Measurements from ENCODE around the gene AP1S1. TPM values are rescaled to one million over a fixed set of nuclear protein-coding genes. Genes with fewer than 3 reads are reported as not detected.

Gene AP1S1
- polyA plus RNA-seq, 2 of the 4 experiments (the other 2 are of a cell fraction) = 107 to 181 TPM

DNA sequence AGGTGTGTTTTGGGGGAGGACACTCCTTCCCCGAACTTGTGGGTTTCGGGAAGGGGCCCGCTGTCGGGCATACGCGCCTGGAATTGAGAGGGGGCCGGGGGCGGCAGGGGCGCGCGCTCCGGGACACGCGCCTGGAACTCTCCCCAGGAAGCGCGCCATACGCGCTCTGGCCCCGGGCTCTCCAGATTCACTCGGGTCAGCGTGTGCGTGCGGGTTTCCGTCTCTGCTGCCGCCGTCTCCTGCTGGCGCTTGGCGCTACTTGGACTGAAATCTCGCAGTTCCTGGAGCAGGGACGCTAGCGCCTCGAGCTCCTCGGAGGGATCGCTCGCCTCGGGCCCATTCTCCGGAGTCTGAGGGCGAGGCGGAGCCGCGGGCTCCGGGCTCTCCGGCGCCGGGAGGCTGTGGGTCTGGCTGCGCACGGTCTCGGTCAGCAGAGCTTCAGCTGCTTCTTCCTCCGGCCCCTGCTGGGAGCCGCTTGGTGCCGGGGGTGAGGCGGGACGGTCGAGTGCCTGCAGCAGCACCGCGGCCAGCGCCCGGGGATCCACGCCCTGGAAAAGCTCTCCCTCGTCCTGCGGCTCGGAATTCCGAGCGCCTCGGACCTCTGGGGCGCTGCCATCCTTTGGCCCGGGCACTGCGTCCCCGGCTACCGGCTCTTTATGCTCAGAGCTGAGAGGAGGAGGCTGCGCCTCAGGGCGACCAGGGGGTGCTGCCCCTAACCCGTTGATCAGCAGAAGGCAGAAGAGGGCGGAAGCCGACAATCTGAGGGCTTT lies 10.0 kb downstream of the AP1S1 start:
- DNase-seq (ENCODE audit: low read depth in 1 of 2, low spot score in 1 of 2) (peak in 1 of 2 experiments; percentile 63), ATAC-seq (peak; percentile 37 to 59), FAIRE-seq (no peak)
- ChIA-PET CTCF (interaction anchor here (1.1 to 16.1 kb wide), 3 partner anchors 9 to 48 kb away, joined by 3 to 235 read pairs (median 3); no protein-coding TSS in a partner anchor), POLR2A (interaction anchor here (0.6 to 2.4 kb wide), 2 partner anchors 9 to 20 kb away, joined by 8 to 16 read pairs; no protein-coding TSS in a partner anchor)
- H3K27ac ChIP-seq = peak overlapping the region; percentile 43 to 83
- H3K4me2 ChIP-seq = peak overlapping the region; percentile 98
- peak overlapping the region; percentile 54 for H3K4me3 ChIP-seq
- TF ChIP-seq EHMT2 (IDR thresholded peaks at IDR 0.05; ENCODE audit: low read depth) = peak; percentile 87; the same call in 1 of the 2 replicates
- TF ChIP-seq, protein P1, sequence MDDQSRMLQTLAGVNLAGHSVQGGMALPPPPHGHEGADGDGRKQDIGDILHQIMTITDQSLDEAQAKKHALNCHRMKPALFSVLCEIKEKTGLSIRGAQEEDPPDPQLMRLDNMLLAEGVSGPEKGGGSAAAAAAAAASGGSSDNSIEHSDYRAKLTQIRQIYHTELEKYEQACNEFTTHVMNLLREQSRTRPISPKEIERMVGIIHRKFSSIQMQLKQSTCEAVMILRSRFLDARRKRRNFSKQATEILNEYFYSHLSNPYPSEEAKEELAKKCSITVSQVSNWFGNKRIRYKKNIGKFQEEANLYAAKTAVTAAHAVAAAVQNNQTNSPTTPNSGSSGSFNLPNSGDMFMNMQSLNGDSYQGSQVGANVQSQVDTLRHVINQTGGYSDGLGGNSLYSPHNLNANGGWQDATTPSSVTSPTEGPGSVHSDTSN (IDR thresholded peaks at IDR 0.05) = no peak
- no peak for TF ChIP-seq RCOR1 (IDR thresholded peaks at IDR 0.05; ENCODE audit: low read depth, low read length)
- no peak for TF ChIP-seq POLR2AphosphoS2 (conservative IDR thresholded peaks at IDR 0.05; ENCODE audit: low read length)
- no peak for TF ChIP-seq ESRRA (IDR thresholded peaks at IDR 0.05; ENCODE audit: borderline replicate concordance, low read length)
- TF ChIP-seq GATA3 (IDR thresholded peaks at IDR 0.05; ENCODE audit: borderline replicate concordance) = no peak
- TF ChIP-seq FOSB (CRISPR knock-in tag; IDR thresholded peaks at IDR 0.05) = no peak
- TF ChIP-seq PHF8 (IDR thresholded peaks at IDR 0.05; ENCODE audit: borderline replicate concordance, low read depth) = no peak
- no peak for TF ChIP-seq ZSCAN20 (CRISPR knock-in tag; IDR thresholded peaks at IDR 0.05)
- TF ChIP-seq JUNB (IDR thresholded peaks at IDR 0.05) = no peak
- TF ChIP-seq SMC3 (IDR thresholded peaks at IDR 0.05) = no peak
- TF ChIP-seq, protein P2, sequence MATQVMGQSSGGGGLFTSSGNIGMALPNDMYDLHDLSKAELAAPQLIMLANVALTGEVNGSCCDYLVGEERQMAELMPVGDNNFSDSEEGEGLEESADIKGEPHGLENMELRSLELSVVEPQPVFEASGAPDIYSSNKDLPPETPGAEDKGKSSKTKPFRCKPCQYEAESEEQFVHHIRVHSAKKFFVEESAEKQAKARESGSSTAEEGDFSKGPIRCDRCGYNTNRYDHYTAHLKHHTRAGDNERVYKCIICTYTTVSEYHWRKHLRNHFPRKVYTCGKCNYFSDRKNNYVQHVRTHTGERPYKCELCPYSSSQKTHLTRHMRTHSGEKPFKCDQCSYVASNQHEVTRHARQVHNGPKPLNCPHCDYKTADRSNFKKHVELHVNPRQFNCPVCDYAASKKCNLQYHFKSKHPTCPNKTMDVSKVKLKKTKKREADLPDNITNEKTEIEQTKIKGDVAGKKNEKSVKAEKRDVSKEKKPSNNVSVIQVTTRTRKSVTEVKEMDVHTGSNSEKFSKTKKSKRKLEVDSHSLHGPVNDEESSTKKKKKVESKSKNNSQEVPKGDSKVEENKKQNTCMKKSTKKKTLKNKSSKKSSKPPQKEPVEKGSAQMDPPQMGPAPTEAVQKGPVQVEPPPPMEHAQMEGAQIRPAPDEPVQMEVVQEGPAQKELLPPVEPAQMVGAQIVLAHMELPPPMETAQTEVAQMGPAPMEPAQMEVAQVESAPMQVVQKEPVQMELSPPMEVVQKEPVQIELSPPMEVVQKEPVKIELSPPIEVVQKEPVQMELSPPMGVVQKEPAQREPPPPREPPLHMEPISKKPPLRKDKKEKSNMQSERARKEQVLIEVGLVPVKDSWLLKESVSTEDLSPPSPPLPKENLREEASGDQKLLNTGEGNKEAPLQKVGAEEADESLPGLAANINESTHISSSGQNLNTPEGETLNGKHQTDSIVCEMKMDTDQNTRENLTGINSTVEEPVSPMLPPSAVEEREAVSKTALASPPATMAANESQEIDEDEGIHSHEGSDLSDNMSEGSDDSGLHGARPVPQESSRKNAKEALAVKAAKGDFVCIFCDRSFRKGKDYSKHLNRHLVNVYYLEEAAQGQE (IDR thresholded peaks at IDR 0.05) = peak; percentile 92
- TF ChIP-seq ZNF302 (CRISPR knock-in tag; IDR thresholded peaks at IDR 0.05) = no peak
- TF ChIP-seq RNF2 (IDR thresholded peaks at IDR 0.05; ENCODE audit: borderline replicate concordance, low read depth) = no peak
- TF ChIP-seq, protein P3, sequence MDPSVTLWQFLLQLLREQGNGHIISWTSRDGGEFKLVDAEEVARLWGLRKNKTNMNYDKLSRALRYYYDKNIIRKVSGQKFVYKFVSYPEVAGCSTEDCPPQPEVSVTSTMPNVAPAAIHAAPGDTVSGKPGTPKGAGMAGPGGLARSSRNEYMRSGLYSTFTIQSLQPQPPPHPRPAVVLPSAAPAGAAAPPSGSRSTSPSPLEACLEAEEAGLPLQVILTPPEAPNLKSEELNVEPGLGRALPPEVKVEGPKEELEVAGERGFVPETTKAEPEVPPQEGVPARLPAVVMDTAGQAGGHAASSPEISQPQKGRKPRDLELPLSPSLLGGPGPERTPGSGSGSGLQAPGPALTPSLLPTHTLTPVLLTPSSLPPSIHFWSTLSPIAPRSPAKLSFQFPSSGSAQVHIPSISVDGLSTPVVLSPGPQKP (IDR thresholded peaks at IDR 0.05; ENCODE audit: low read depth, low read length) = no peak
- no peak for TF ChIP-seq BHLHE40 (IDR thresholded peaks at IDR 0.05; ENCODE audit: low read depth, low read length)
- peak; percentile 53; the same call in 1 of the 2 replicates for TF ChIP-seq HDAC2 (IDR thresholded peaks at IDR 0.05)
- TF ChIP-seq NPAS2 (CRISPR knock-in tag; IDR thresholded peaks at IDR 0.05; ENCODE audit: borderline replicate concordance) = no peak
- TF ChIP-seq, protein P4, sequence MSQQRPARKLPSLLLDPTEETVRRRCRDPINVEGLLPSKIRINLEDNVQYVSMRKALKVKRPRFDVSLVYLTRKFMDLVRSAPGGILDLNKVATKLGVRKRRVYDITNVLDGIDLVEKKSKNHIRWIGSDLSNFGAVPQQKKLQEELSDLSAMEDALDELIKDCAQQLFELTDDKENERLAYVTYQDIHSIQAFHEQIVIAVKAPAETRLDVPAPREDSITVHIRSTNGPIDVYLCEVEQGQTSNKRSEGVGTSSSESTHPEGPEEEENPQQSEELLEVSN (IDR thresholded peaks at IDR 0.05; ENCODE audit: borderline replicate concordance, low read depth) = no peak
- 10% methylated on average over 29 of the region's 75 CpGs for WGBS (ENCODE audit: missing lambda C conversion rate)
- H3K4me1 ChIP-seq = peaks cover 86% of the 10 kb centered on the region
- H3K9me3 ChIP-seq = no peaks in the 10 kb centered on the region

All from A549 (cell line).